Cardiac septum (tissue), 1 donor: ENCODE measurements around the gene DNAH10. TPM values are rescaled to one million over a fixed set of nuclear protein-coding genes. Genes with fewer than 3 reads are reported as not detected.
"Not testable (repeated sequence)": the region's sequence is repeated elsewhere in the genome, so short reads cannot be mapped to it uniquely, and the experiment has no call there.

Experiments
- DNase-seq: peaks from one replicate; pipeline ENCODE4 v3.0.0-alpha.2; 2020; ENCODE audit warnings: low spot score
- intact Hi-C: fragments of 100-400 bp; cut with DNase I; formaldehyde crosslinking; loops from one replicate; pipeline ENCODE4 v1.14.0; 2022
- total RNA-seq: library from RNA; stranded (reverse); fragmentation: NEBNext Ultra II Directional; extraction: Animal tissue kit (Norgen Biotek cat#: 25700); gene quantifications from one replicate; pipeline ENCODE4 v1.2.1, GENCODE V29; 2021
- donor health status: DM: no; HTN: no; CAD: no.

Gene DNAH10
- total RNA-seq, 1 donor from 2014 or later: 0.73 TPM

- intact Hi-C loops: no loop called here
- DNase-seq: no peak
These were observed 178.9 kb downstream of the DNAH10 start for GRCh38 chr12:123941000-123941399.

- peak; percentile 56 for DNase-seq
- intact Hi-C loops: no loop called here
These were observed 179.6 kb downstream of the DNAH10 start for GRCh38 chr12:123941624-123942237.

- peak; percentile 68 for DNase-seq
- intact Hi-C loops: no loop called here
These were observed 180.1 kb downstream of the DNAH10 start for GRCh38 chr12:123942238-123942653.

DNA sequence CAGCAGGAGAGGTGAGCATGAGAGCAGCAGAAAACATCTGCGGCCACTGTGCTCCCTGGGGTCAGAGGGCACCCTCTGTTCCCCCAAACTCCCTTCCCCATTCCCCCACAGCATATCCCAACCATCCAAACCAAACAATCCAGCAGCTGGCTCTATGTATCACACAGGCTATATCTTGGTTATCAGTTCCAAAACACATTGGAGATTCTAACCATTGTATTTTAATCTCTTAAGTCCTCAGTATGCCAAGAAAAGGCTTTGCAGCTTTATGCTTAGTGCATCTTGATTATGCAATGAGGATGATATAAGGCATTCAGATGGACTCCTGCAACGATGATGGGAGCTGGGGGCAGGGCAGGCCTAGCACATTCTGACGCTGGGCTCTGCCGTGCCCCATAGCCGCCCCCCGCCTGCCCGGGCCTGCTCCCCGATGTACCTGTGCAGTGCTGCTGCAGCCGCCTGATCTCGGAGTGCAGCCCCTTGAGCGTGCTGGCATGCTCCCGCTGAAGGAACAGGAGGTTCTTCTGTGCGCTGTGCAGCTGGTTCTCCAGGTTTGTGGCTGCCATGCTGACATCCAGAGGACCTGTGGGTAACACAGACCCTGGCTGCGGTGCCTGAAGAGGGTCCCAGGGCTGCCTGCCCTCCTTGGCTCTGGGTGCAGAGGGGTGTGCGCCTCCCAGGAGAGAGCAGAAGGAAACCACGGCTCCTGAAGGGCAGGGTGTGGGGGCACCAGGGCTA is 181.0 kb downstream of the DNAH10 start:
- peak; percentile 62 for DNase-seq
- intact Hi-C loops: no loop called here

GRCh38 chr12:123943816-123944215 is 181.7 kb downstream of the DNAH10 start:
- intact Hi-C loops: no loop called here
- peak; percentile 15 for DNase-seq

DNA sequence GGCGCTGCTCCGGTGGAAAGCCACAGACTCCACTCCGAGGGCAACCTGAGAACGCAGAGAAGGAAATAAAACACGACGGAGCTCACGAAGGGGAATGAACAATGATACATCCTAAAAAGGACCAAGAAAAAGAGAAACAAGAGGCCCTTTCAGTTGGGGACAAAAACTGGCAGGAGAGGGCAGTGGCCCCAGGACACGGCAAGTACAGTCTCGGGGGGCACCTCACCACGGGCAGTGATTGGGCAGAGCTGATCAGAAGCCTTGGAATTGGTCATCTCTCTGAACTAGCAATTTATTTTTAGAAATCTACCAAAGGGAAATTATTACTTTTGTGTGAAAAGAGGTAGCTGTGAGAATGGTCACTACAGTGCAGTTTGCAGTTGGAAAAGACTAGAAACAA is 182.6 kb downstream of the DNAH10 start:
- intact Hi-C loops: no loop called here
- DNase-seq: no peak

GRCh38 chr12:123945287-123946151 is 183.4 kb downstream of the DNAH10 start:
- peak; percentile 60 for DNase-seq
- intact Hi-C loops: no loop called here

DNA sequence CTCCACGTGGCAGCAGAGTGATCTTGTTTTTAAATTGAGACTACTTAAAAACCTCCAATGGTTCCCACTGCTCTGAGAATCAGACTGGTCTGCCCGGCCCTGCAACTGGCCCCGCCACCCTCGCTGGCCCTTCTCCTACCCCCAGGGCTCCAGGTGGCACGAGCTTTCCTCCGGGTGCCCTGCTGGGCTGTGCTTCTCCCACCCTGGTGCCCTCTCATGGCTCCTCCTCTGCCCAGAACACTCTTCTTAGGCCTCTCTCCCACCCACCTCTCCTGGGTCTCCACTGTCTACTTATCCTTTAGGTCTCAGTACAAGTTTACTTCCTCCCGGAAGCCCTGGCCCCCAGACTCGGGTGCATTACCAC is 184.0 kb downstream of the DNAH10 start:
- intact Hi-C loops: no loop called here
- no peak for DNase-seq

DNA sequence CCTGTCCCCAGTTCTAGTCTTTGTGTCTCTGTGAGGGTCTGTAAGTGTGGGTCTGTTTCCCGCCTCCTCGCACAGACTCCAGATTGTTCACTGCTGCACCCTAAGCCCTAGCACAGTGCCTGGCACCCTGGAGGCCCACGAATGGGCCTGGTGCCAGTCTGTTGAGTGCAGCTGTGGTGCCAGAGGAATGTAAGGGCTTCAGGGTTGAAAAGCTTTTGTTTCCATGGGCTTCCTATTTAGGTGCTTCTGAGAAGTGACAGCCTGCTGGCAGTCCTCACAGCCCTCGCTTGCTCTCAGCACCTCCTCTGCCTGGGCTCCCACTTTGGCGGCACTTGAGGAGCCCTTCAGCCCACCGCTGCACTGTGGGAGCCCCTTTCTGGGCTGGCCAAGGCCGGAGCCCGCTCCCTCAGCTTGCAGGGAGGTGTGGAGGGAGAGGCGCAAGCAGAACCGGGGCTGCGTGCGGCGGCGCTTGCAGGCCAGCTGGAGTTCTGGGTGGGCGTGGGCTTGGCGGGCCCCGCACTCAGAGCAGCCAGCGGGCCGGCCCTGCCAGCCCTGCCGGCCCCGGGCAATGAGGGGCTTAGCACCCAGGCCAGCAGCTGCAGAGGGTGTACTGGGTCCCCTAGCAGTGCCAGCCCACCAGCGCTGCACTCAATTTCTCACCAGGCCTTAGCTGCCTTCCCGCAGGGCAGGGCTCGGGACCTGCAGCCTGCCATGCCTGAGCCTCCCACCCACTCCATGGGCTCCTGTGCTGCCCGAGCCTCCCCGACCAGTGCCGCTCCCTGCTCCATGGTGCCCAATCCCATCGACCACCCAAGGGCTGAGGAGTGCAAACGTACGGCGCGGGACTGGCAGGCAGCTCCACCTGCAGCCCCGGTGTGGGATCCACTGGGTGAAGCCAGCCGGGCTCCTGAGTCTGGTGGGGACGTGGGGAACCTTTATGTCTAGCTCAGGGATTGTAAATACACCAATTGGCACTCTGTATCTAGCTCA is 184.7 kb downstream of the DNAH10 start:
- intact Hi-C loops, DNase-seq: not testable (repeated sequence)

- DNase-seq, intact Hi-C loops: not testable (repeated sequence)
These were observed 185.4 kb downstream of the DNAH10 start for GRCh38 chr12:123947531-123947930.

GRCh38 chr12:123948401-123948795 is 186.3 kb downstream of the DNAH10 start:
- no peak for DNase-seq
- intact Hi-C loops: no loop called here

GRCh38 chr12:123948796-123949769 is 187.0 kb downstream of the DNAH10 start:
- no peak for DNase-seq
- intact Hi-C loops: no loop called here

DNA sequence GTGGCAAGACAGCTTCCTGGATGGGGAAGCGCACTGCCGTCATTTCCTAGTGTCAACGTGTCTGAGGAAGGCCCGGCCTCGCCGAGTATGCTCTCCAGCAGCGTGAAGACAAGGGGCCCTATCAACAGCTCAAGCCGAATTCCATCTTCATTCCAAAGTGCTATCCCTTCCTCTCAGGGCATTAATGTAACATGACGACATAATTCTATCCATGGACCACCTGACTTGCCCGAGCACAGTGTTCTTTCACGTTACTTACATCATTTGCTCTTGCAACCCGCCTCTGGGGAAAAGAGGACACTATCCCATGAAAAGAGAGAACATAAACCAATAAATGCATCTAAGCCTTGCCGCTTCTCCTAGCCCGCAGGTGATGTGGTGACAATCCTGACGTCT is 187.7 kb downstream of the DNAH10 start:
- intact Hi-C loops: no loop called here
- no peak for DNase-seq

- no peak for DNase-seq
These were observed 188.6 kb downstream of the DNAH10 start for GRCh38 chr12:123950476-123951349.

DNA sequence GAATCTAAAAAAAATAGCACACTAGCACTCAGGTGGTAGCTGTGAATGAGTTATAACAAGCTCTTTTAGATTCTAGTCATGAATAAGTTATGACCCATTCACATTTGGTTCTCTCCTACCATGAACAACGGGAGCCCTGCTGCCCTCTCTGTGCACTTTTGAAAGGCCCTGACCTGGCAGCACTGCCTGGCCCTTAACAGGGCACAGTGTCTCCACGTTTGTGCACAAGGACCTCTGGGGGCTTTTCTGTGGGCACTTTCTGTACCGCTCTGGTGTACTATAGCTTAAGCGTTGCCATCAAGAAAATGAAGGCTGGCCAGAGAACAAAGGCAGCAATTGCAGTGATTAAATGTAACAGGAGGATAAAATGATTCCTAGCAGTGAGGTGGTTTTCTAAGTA is 189.4 kb downstream of the DNAH10 start:
- DNase-seq: no peak
- intact Hi-C loops: no loop called here

More at GRCh38 chr12:123950476-123951349, 188.6 kb downstream of the DNAH10 start:
- intact Hi-C loops: no loop called here

DNA sequence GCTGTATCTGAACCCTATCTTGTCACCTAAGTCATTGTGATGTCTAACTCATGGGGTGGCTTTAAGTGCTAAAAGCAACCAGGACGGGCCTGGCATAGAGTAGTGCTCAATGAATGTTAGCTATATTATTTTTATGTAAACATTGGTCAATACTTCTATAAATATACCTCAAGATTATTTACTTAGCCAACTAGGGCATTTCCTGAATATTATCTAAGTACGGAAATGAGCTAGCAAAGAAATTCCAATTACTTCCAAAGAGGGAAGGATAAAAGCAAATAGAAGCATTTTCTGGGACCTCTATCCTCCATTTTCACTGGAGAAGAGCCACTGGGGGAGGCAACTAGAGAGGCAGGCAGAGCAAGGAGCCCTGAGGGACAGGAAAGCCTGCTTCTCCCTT is 189.9 kb downstream of the DNAH10 start:
- intact Hi-C loops: no loop called here
- no peak for DNase-seq

GRCh38 chr12:123954647-123955350 is 192.7 kb downstream of the DNAH10 start:
- intact Hi-C loops: no loop called here
- no peak for DNase-seq
